HG03064 (cell line): ENCODE results near the gene LHFPL3.
A peak's percentile ranks its signal among the peaks of the same experiment; 100 is the strongest.

Source experiments
- ATAC-seq: cut with Tn5 transposase; IDR thresholded peaks from one replicate; pipeline ENCODE4 v1.9.1; 2021; ENCODE audit warnings: low read depth; ENCODE audit not compliant: unreplicated experiment

LHFPL3 gene

DNA sequence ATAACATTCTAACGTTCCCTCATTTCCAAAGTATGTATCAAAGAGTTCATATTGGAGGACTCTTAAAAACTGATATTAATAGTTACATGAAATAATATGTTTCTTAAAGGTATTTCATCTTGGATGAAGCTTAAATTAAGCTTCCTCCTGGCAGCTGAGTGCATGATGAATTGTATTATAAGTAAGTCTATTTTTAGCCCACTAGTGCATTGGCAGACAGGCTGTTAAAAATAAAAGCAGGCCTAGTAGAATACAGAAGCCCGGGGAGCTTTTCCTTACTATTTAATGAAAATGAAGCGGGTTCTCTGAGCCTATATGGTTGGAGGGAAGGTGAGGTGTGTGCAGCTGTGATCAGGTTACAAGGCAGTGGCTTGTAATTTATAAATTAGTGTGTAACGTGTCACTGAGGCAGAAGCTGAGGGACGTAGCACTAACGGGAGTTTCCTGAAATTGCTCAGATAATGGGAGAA lies 554.9 kb downstream of the LHFPL3 start:
- peak; percentile 6 for ATAC-seq

DNA sequence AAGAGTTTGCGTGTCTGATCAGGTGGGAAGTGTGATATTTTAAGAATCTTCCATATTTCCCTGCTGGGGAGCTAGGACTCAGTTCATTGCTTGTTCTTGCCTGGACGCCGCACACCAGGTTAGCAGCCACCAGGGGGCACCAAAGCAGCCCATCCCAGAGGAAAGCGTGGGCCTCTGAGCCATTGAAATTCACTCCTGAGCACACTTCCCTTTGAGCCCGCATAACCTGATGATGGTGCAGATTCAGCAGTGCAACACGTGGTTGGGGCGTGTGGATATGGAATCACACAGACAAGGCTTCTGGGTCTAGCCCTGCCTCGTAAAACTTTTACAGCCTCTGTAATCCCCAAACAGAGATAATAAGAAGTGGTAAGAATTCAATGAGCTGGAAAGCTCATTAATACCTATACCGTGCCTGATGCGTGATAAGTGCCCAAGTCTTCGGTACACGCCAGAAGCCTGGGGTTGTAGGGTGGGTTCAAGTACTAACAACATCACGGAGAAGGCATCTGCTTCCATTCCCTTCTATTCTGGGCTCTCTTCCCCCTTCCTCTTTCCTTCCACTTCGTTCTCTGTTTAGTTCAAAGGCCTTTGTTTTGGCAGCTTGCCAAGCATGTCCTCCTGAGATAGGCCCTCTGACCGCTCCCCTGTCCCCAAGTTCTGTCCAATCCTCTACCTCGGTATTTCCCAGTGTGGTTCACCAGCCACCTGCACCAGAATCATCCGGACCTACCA lies 555.5 kb downstream of the LHFPL3 start:
- ATAC-seq = peak; percentile 85

DNA sequence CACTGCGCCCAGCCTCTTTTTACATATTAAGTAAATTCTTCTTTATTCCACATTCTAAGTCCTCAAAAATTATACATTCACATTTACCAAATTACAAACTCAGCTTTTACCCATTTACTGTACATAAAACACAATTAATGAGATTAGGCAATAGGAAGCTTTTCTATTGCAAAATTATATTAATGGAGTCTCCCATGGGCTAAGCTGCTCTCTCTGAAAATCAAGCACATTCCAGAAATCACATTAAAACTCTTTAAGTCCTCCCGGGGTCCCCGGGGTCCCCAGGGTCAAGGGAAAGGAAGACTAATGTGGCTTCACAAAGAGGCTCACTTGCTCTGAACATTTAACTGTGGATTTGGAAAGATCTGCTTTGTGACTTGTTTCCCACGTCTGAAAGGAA lies 558.2 kb downstream of the LHFPL3 start:
- ATAC-seq = no peak

DNA sequence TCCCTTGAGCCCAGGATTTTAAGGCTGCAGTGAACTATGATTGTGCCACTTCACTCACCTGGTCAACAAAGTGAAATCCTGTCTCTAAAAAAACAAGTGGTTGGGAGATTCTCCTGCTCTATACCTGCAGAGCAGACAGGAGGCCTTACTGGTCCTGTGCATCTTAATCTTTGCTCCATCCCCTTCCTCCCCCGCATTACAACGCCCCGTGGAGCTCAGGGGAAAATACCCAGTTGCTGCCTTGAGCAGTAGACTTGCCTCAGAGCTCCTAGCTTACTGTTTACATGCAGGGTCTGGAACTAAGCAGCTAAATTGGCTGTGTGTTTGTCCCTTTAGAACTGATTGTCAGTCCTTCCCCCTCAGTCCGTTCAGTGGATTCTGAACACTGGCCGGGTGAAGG lies 561.8 kb downstream of the LHFPL3 start:
- no peak for ATAC-seq

DNA sequence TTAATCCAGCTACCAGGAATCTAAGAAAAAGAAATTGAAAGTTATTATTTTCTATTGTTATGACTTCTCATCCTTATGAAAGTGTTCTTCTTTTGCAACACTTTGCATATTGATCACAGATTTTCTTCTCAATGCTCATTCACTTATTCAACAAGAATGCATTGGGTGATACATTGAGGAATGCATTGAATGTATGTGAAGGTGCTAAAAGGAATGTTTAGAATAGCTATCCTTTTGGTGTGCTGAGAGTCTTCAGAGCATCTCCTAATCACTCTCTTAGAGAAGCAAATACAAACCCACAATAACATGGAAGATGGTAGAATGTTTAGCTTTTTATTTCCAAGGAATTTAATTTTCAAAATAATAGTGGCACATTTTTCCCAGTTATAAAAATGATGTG lies 563.5 kb downstream of the LHFPL3 start:
- no peak for ATAC-seq

DNA sequence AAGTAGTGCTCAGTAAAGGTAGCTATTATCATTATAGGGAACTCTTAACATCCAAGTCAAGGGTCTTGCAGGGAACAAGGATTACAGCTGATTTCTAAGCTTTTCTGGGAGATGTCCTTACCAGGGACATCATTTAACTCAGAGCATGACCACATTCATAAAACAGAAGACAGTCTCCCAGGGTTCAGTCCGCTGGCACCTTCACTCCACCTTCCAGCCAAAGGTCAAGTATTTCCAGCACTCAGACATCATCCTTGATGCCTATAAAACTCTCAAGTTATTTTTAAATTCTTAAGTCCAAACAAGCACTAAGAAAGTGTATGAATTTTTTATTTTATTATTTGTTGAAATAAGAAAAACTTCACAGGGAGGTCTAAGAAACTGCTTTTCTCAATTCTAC lies 565.9 kb downstream of the LHFPL3 start:
- ATAC-seq = no peak

DNA sequence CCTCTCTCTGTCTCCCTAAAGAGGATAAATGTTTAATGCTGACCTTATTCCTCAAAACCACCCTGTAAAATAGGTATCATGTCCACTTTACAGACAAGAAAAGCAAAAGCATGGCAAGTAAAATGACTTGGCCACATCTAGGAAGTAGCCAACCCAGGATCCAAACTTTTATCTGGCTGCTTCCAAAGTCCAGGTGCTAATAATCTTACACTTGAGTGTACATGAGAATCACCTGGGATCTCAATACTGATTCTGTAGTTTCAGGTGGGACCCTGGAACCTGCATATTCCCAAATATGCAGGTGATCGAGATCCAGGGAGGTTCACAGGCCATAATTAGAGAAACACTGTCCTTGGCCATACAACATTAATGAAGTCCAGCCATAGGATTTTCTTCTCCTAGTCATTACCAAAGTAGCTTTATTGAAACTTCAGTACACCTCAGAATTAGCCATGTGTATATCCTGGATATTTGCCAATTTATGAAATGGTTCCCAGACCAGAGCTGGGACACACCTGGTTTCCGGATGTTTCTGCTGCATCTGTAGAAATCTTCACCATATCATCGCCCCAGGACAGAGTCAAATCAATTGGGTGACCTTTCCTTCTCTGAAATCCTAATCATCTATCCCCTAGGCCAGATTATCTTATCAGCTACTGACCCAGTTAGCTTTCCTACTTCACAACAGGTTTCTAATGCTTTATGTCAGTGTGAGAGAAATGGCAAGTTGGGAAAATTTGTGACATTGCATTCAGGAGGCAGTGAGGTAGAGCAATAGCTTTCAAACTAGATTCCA lies 566.5 kb downstream of the LHFPL3 start:
- no peak for ATAC-seq

DNA sequence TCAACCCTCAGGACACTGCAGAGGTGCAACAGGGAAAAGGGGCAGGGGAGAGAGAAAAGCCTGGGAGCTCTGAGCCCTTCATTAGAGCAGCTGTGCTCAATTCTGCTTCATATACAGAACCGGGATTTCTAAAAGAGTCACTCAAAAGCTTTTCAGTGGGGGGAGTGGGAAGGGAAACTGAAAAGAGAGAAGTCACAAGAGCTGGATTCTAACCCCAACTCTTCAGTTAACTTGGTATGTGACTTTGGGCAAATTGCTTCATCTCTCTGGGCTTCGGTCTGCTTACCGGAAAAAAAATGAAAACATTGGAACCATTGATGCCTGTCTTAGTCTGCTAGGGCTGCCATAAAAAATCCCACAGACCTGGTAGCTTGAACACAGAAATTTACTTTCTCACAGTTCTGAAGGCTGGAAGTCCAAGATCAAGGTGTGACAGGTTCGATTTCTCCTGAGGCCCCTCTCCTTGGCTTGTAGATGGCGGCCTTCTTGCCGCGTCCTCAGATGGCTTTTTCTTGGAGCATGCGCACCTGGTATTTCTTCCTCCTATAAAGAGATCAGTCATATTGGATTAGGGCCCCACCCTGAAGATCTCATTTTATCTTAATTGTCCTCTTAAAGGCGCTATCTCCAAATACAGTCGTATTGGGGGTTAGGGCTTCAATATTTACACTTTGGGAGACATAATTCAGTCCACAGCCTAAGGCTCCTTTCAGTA lies 567.3 kb downstream of the LHFPL3 start:
- ATAC-seq = no peak

DNA sequence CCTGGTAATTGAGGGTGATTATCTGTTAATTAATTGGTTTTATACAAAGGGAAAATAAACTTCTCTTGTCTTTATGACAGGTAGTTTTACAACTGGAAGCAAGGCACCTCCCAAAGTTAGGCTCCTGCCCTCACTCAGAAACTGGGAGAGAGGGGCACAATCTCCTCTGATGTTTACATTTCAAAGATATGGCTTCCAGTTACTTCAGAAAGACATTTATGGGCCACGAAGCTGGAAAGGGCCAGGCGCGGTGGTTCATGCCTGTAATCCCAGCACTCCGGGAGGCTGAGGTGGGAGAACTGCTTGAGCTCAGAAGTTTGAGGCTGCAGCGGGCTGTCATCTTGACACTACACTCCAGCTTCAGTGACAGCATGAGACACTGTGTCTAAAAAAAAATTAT lies 570.0 kb downstream of the LHFPL3 start:
- no peak for ATAC-seq

DNA sequence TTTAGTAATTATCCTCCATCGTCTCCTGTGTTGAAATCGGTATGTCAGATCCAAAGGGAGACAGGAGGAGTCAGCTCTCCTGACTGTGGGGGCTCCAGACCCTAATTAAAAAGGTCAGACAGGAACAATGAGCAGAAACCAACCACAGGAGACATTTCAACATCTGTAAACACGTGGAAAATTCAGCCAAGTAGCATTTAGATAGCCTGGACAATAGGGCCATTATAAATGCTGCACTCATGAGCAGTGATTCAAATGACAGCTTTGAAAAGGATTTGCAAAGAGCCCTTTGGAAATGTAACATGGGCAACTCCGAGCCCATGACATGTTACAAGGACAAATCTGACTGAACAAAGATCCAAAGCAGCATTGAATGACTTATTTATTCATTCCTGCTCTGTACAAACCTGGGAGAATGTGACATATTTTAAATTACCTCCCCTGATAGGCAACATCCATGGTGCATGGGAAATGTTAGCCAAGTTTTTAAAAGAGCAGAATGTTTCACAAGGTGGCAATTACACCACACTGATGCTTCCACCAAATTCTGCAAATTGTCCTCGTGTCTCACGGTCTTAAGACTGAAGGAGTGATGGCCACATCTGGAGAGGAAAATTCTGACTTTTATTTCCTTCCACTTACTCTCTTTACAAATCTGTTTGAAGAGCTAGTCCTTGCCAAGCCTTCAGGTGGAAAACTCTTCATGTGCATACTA lies 572.3 kb downstream of the LHFPL3 start:
- ATAC-seq = no peak

DNA sequence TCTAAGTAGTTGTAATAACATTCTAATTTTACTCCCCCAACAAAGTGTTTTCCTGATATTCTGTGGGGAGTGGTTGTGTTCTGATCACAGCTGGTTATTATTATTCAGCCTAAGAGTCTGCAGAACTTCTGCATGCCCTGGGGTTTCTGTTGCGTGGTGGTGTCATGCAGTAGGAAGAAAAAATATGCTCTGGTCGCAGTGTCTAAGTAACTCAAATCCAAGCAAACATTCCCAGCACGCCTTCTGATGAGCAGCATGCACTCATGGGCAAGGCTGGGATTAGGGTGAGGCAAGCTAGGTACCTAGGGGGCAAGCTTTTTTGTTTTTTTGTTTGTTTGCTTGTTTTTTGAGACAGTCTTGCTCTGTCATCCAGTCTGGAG lies 572.8 kb downstream of the LHFPL3 start:
- no peak for ATAC-seq

DNA sequence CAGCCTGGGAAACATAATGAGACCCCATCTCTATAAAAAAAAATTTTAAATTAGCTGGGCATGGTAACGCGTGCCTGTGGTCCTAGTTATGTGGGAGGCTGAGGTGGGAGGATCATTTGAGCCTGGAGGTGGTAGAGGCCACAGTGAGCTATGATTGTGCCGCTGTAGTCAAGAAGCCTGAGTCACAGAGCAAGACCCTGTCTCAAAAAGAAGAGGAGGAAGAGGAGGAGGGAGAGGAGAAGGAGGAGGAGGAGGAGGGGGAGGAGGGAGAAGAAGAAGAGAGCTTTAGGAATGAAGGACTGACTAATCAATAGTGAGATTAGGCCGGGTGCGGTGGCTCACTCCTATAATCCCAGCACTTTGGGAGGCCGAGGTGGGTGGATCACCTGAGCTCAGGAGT lies 573.8 kb downstream of the LHFPL3 start:
- ATAC-seq = no peak

DNA sequence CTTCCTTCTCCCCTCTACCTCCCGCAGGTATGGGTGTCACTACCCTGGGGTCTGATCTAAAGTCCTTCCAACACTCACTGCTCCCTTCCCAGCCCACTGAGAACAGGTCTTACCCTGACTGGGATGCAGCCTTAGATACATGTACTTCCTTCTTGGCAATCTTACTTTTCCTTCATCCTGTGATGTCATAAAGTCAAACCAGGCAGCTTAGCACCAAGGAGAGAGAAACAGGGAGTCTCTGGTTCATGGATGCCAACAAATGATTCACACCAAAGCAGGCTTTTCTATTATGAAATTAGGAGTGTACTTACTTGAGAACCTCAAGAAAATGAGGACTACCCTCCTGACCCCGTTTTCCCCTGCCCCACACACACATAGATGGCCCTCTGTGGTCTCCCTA lies 574.6 kb downstream of the LHFPL3 start:
- ATAC-seq = no peak

DNA sequence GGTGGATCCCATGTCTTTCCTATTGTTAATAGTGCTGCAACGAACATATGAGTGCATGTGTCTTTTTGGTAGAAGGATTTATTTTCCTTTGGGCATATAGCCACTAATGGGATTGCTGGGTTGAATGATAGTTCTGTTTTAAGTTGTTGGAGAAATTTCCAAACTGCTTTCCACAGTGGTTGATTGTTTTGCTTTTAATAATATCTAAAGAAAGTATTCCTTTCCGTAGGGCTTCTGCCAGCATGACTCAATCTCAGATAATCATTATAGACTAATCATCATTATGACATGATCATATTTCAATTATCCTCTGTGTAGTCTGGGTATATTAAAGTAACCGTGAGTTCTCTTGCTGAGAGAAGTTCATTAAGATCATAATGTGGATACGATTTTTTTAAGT lies 575.4 kb downstream of the LHFPL3 start:
- no peak for ATAC-seq

DNA sequence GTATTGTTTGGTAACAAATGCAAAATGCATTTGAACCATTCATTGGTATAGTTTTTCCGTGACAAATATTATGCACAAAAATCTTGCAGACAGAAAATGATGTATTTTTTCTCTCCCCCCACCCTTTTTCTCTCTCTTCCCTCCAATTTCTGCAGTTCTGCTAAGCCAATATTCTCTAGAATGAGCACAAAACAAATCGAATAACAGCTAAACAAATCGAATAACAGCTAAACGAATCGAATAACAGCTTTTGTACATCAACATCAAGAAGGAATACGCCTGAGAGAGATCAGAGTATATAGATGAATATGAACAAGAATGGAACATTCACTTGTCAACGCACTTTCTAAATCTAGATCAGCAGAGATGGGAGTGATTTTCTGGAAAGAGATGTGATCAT lies 577.6 kb downstream of the LHFPL3 start:
- ATAC-seq = no peak

DNA sequence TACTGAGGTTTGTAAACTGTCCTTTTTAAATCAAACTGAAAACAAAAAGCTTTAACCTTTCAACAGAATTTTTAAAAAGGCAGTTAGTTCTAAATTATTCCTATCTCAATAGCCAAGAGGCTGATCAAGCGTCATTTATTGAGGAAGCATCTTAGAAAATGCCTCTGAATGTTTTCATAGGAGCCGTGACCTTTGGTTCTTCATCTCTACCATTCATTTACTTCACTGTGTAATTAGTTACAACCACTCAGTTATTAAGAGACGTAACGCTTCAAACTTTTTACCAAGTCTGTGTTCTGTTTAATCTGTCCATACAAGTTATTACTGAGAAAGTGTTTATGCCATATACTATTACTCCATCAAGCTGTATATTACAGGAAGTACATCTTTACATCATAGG lies 578.2 kb downstream of the LHFPL3 start:
- no peak for ATAC-seq

DNA sequence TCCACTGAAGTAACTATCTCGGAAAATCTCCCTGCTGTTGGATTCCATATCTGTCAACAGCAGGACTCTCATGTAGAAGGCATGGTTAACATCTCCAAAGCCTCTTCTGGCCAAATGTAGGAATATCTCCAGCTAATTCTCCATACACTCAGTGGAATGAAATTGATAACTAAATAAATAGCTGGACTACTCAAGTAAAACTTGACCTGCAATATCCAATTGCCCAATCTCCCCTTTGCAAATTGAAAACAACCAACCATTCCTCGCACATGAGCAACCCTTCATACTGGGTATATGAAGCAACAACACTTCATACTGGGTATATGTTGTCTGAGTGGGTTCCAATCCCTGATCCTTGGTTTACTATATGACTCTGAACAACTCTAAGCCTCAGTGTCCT lies 580.2 kb downstream of the LHFPL3 start:
- ATAC-seq = no peak

DNA sequence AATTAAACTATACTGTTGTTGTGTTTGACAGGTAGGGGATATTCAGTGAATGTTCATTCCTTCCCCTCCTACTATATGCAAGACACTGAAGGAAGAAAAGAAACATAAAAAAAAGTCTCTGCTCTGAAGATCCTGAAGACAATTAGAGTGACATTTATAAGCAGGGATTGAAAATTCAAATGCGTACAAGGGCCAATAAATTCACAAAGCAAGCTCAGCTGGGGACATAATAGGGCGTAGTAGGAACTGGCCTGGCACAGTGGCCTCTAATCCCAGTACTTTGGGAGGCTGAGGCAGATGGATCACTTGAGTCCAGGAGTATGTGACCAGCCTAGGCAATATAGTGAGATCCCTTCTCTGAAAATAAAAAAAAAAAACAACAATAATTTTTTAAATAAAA lies 580.7 kb downstream of the LHFPL3 start:
- ATAC-seq = no peak

DNA sequence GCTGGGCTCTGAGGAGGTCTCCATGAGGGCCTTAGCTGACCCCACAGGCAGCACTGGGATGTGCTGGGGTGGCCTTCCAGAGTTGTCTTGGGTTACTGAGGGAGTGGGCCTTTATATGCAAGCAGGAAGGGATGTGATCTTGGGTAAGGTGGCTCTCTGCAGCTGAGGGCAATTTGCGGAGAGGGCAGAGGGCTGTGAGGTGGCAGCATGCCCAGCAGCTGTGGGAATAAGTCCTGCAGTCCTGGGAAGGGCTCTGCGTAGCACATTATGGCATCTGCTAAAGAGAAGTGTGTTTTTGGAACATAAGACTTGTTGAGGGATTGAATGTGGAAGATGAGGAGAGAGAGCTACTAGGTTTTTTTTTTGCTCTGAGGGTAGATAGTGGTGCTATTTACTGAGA lies 586.0 kb downstream of the LHFPL3 start:
- no peak for ATAC-seq

DNA sequence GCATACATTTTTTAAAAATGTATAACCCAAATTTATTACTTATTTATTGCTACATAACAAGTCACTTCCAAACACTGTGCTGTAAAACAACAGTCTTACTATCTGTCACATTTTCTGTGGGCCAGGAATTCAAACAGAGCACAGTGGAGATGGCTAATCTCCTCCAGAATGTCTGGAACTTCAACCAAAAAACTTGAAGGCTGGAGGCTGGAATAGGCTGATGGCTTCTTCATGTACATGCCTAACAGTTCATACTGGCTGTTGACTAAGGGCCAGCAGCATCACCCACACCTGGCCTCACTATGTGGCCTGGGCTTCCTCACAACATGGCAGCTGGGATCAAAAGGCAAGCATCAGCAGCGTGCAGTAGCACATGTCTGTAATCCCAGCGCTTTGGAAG lies 593.2 kb downstream of the LHFPL3 start:
- ATAC-seq = no peak
